ENCODE results near the gene SGK1.
"Not testable (repeated sequence)": the region's sequence is repeated elsewhere in the genome, so short reads cannot be mapped to it uniquely, and the experiment has no call there.

SGK1 gene

GRCh38 chr6:134253681-134254080 is 64.2 kb downstream of the SGK1 start:
- DNase-seq (ENCODE audit: low read depth in 2 of 2), result no peak

GRCh38 chr6:134251320-134251719 is 66.6 kb downstream of the SGK1 start:
- DNase-seq (ENCODE audit: low read depth in 2 of 2), result no peak

- DNase-seq (ENCODE audit: low read depth in 2 of 2), result no peak
Measured at GRCh38 chr6:134250776-134251175, 67.1 kb downstream of the SGK1 start.

- DNase-seq (ENCODE audit: low read depth in 2 of 2), result no peak
Measured at GRCh38 chr6:134249759-134250602, 67.9 kb downstream of the SGK1 start.

- no peak for DNase-seq (ENCODE audit: low read depth in 2 of 2)
Measured at GRCh38 chr6:134249239-134249758, 68.6 kb downstream of the SGK1 start.

- no peak for DNase-seq (ENCODE audit: low read depth in 2 of 2)
Measured at GRCh38 chr6:134247844-134248580, 69.9 kb downstream of the SGK1 start.

GRCh38 chr6:134247231-134247833 is 70.6 kb downstream of the SGK1 start:
- DNase-seq (ENCODE audit: low read depth in 2 of 2), result peak in 1 of 2 donors; percentile 27

- DNase-seq (ENCODE audit: low read depth in 2 of 2), result no peak
Measured at GRCh38 chr6:134245706-134246105, 72.2 kb downstream of the SGK1 start.

GRCh38 chr6:134245041-134245440 is 72.9 kb downstream of the SGK1 start:
- no peak for DNase-seq (ENCODE audit: low read depth in 2 of 2)

- DNase-seq (ENCODE audit: low read depth in 2 of 2), result peak; percentile 39 to 57
Measured at GRCh38 chr6:134240665-134241431, 77.1 kb downstream of the SGK1 start.

GRCh38 chr6:134238960-134239795 is 78.7 kb downstream of the SGK1 start:
- no peak for DNase-seq (ENCODE audit: low read depth in 2 of 2)

GRCh38 chr6:134238006-134238405 is 79.9 kb downstream of the SGK1 start:
- DNase-seq (ENCODE audit: low read depth in 2 of 2), result no peak

- DNase-seq (ENCODE audit: low read depth in 2 of 2), result no peak
Measured at GRCh38 chr6:134235937-134236751, 81.8 kb downstream of the SGK1 start.

- DNase-seq (ENCODE audit: low read depth in 2 of 2), result not testable (repeated sequence)
Measured at GRCh38 chr6:134235334-134235733, 82.6 kb downstream of the SGK1 start.

- DNase-seq (ENCODE audit: low read depth in 2 of 2), result no peak
Measured at GRCh38 chr6:134233180-134233955, 84.5 kb downstream of the SGK1 start.

GRCh38 chr6:134230940-134231339 is 87.0 kb downstream of the SGK1 start:
- no peak for DNase-seq (ENCODE audit: low read depth in 2 of 2)

GRCh38 chr6:134230087-134230700 is 87.7 kb downstream of the SGK1 start:
- DNase-seq (ENCODE audit: low read depth in 2 of 2), result no peak

GRCh38 chr6:134229520-134229919 is 88.4 kb downstream of the SGK1 start:
- no peak for DNase-seq (ENCODE audit: low read depth in 2 of 2)
